Chondrocyte (in vitro differentiated cells): ENCODE measurements around the gene CD1C. TPM values are rescaled to one million over a fixed set of nuclear protein-coding genes. Genes with fewer than 3 reads are reported as not detected.

Experiments used
- DNase-seq: peaks from one replicate; pipeline ENCODE4 v3.0.0; 2021; ENCODE audit warnings: mixed read lengths, low spot score
- H3K27ac Mint-ChIP-seq: one replicate; pipeline ENCODE4 v1.8.0; 2021; ENCODE audit warnings: mild to moderate bottlenecking, moderate library complexity, mixed read lengths; ENCODE audit not compliant: unreplicated experiment
- H3K27me3 Mint-ChIP-seq: 2 replicates; pipeline ENCODE4 v1.8.0; 2021; ENCODE audit warnings: low read depth, mixed read lengths
- H3K36me3 Mint-ChIP-seq: 2 replicates; pipeline ENCODE4 v1.8.0; 2021; ENCODE audit warnings: low read depth, mixed read lengths
- H3K4me1 Mint-ChIP-seq: 2 replicates; pipeline ENCODE4 v1.8.0; 2021; ENCODE audit warnings: low read depth, mild to moderate bottlenecking, mixed read lengths
- H3K4me3 Mint-ChIP-seq: one replicate; pipeline ENCODE4 v1.8.0; 2021; ENCODE audit warnings: mild to moderate bottlenecking, moderate library complexity, mixed read lengths; ENCODE audit not compliant: unreplicated experiment
- H3K9me3 Mint-ChIP-seq: 2 replicates; pipeline ENCODE4 v1.8.0; 2021; ENCODE audit warnings: low read depth, mixed read lengths
- CTCF ChIP-seq: fragments of 200-600 bp; sonication (generic); IDR thresholded peaks from 2 replicates; pipeline ENCODE4 v1.5.0; 2021; ENCODE audit warnings: antibody characterized with exemption, mild to moderate bottlenecking, moderate library complexity
- long read RNA-seq: library from polyadenylated mRNA; stranded (forward); transcript quantifications from one replicate; pipeline ENCODE4 v2.0.0, GENCODE V29; 2021
- total RNA-seq: library from RNA; stranded (reverse); gene quantifications from 3 replicates; pipeline ENCODE4 v1.2.1, GENCODE V29; 2021

CD1C gene
- not detected in 3 replicates for total RNA-seq
- long read RNA-seq, result 0 reads

- Mint-ChIP-seq H3K27ac (no peak within 1 kb of the TSS), H3K27me3 (peaks cover 4% of the 10 kb centered on the region), H3K9me3 (no peaks in the 10 kb centered on the region), H3K4me3 (no peak within 1 kb of the TSS), H3K36me3 (no peaks in the 10 kb centered on the region), H3K4me1 (no peaks in the 10 kb centered on the region)
- TF ChIP-seq CTCF, result no peak
- DNase-seq, result no peak
Measured at GRCh38 chr1:158289811-158290210, at the start of gene CD1C. Gene CD1C (plus strand): TSS chr1:158289923. CDS start chr1:158290065, 142 bp downstream.

GRCh38 chr1:158246650-158247049 is 43.1 kb upstream of the CD1C start:
- H3K27me3 Mint-ChIP-seq, result peaks cover 16% of the 10 kb centered on the region
- no peak overlapping the region for H3K27ac Mint-ChIP-seq
- H3K4me1 Mint-ChIP-seq, result no peaks in the 10 kb centered on the region
- TF ChIP-seq CTCF, result no peak
- H3K9me3 Mint-ChIP-seq, result no peaks in the 10 kb centered on the region
- H3K36me3 Mint-ChIP-seq, result no peaks in the 10 kb centered on the region
- no peak for DNase-seq
- no peak overlapping the region for H3K4me3 Mint-ChIP-seq

GRCh38 chr1:158248118-158248517 is 41.6 kb upstream of the CD1C start:
- no peaks in the 10 kb centered on the region for H3K36me3 Mint-ChIP-seq
- no peak for DNase-seq
- H3K27me3 Mint-ChIP-seq, result peaks cover 16% of the 10 kb centered on the region
- no peaks in the 10 kb centered on the region for H3K9me3 Mint-ChIP-seq
- TF ChIP-seq CTCF, result no peak
- no peaks in the 10 kb centered on the region for H3K4me1 Mint-ChIP-seq
- no peak overlapping the region for H3K4me3 Mint-ChIP-seq
- no peak overlapping the region for H3K27ac Mint-ChIP-seq

GRCh38 chr1:158248771-158249170 is 41.0 kb upstream of the CD1C start:
- Mint-ChIP-seq H3K9me3 (no peaks in the 10 kb centered on the region), H3K4me1 (no peaks in the 10 kb centered on the region), H3K4me3 (no peak overlapping the region), H3K27ac (no peak overlapping the region), H3K27me3 (peaks cover 14% of the 10 kb centered on the region), H3K36me3 (no peaks in the 10 kb centered on the region)
- no peak for TF ChIP-seq CTCF
- DNase-seq, result no peak

- DNase-seq, result no peak
- TF ChIP-seq CTCF, result no peak
- peaks cover 12% of the 10 kb centered on the region for H3K27me3 Mint-ChIP-seq
- H3K4me1 Mint-ChIP-seq, result no peaks in the 10 kb centered on the region
- no peaks in the 10 kb centered on the region for H3K9me3 Mint-ChIP-seq
- H3K36me3 Mint-ChIP-seq, result no peaks in the 10 kb centered on the region
- no peak overlapping the region for H3K4me3 Mint-ChIP-seq
- no peak overlapping the region for H3K27ac Mint-ChIP-seq
Measured at GRCh38 chr1:158249646-158250045, 40.1 kb upstream of the CD1C start.
